ENCODE results near the gene PDHA2.
"Not testable (repeated sequence)": the region's sequence is repeated elsewhere in the genome, so short reads cannot be mapped to it uniquely, and the experiment has no call there.

PDHA2 gene

GRCh38 chr4:95839891-95840290 is at the start of gene PDHA2:
Gene PDHA2 (plus strand): TSS chr4:95840093. CDS start chr4:95840151, 58 bp downstream.
- DNase-seq, result no peak

- DNase-seq, result no peak
Observed at GRCh38 chr4:95798003-95798402, 41.9 kb upstream of the PDHA2 start.

GRCh38 chr4:95798727-95799126 is 41.2 kb upstream of the PDHA2 start:
- no peak for DNase-seq

GRCh38 chr4:95821867-95822266 is 18.0 kb upstream of the PDHA2 start:
- DNase-seq, result no peak

- no peak for DNase-seq
Observed at GRCh38 chr4:95825546-95825945, 14.3 kb upstream of the PDHA2 start.

GRCh38 chr4:95830651-95831050 is 9.2 kb upstream of the PDHA2 start:
- no peak for DNase-seq

- no peak for DNase-seq
Observed at GRCh38 chr4:95831166-95831565, 8.7 kb upstream of the PDHA2 start.

- DNase-seq, result no peak
Observed at GRCh38 chr4:95833711-95834194, 6.1 kb upstream of the PDHA2 start.

GRCh38 chr4:95835672-95836071 is 4.2 kb upstream of the PDHA2 start:
- no peak for DNase-seq

- DNase-seq, result no peak
Observed at GRCh38 chr4:95838192-95838591, 1.7 kb upstream of the PDHA2 start.

GRCh38 chr4:95847908-95848460 is 8.1 kb downstream of the PDHA2 start:
- no peak for DNase-seq

- DNase-seq, result no peak
Observed at GRCh38 chr4:95850161-95850560, 10.3 kb downstream of the PDHA2 start.

GRCh38 chr4:95857761-95858160 is 17.9 kb downstream of the PDHA2 start:
- DNase-seq, result no peak

- no peak for DNase-seq
Observed at GRCh38 chr4:95867919-95868318, 28.0 kb downstream of the PDHA2 start.

GRCh38 chr4:95869414-95869813 is 29.5 kb downstream of the PDHA2 start:
- DNase-seq, result not testable (repeated sequence)

- no peak for DNase-seq
Observed at GRCh38 chr4:95869961-95870500, 30.1 kb downstream of the PDHA2 start.

GRCh38 chr4:95877636-95878035 is 37.7 kb downstream of the PDHA2 start:
- DNase-seq, result no peak

GRCh38 chr4:95887551-95887950 is 47.7 kb downstream of the PDHA2 start:
- no peak for DNase-seq

GRCh38 chr4:95889662-95890061 is 49.8 kb downstream of the PDHA2 start:
- no peak for DNase-seq
